DOHH2 (cell line): Measurements from ENCODE around the gene PAX2.

Experiments used
- CTCF ChIP-seq: fragments of 200-600 bp; sonication (generic); IDR thresholded peaks from one replicate; pipeline ENCODE4 v1.5.1; 2014; ENCODE audit warnings: antibody characterized with exemption, mild to moderate bottlenecking, low read depth, low read length; ENCODE audit not compliant: poor library complexity, severe bottlenecking
- EZH2phosphoT487 ChIP-seq: fragments of 200-600 bp; sonication (generic); IDR thresholded peaks from 2 replicates; pipeline ENCODE4 v1.6.1; 2017; ENCODE audit warnings: borderline replicate concordance, mild to moderate bottlenecking, antibody characterized with exemption, low read length, moderate library complexity, mixed read lengths

- TF ChIP-seq CTCF: no peak
- TF ChIP-seq EZH2phosphoT487: no peak
Observed at GRCh38 chr10:100732241-100732596, 13.2 kb upstream of the PAX2 start.
